GM12878 (cell line): ENCODE data around the gene BTBD3. TPM values are rescaled to one million over a fixed set of nuclear protein-coding genes. Genes with fewer than 3 reads are reported as not detected.

Experiments
- ATAC-seq: fragments of 200-7000 bp; cut with Tn5 transposase; 3 replicates; pipeline ENCODE4 v1.9.1; 2020; ENCODE audit warnings: mild to moderate bottlenecking, moderate library complexity
- BruUV-seq: library from RNA; stranded (reverse); fragments of 400-500 nt; replicated peaks from 2 replicates; lab custom pipeline; 2021; lab: Mats Ljungman, UMichigan
- CTCF ChIA-PET: fragments of 300-600 bp; sonication (Branson Sonifier 250); formaldehyde crosslinking; extraction: SDS; loops from one replicate; lab custom pipeline; 2021; ENCODE audit warnings: inconsistent platforms; lab: Yijun Ruan, JAX
- POLR2A ChIA-PET: fragments of 350-600 bp; formaldehyde crosslinking; extraction: SDS; loops from one replicate; lab custom pipeline; 2021; ENCODE audit warnings: inconsistent platforms; lab: Charles Lee
- RAD21 ChIA-PET: fragments of 300-600 bp; sonication (Branson Sonifier 250); formaldehyde crosslinking; loops from one replicate; lab custom pipeline; 2023; ENCODE audit warnings: antibody characterized with exemption; ENCODE audit not compliant: unreplicated experiment; lab: Charles Lee
- SMC1A ChIA-PET: fragments of 300-600 bp; sonication (Branson Sonifier 250); formaldehyde crosslinking; loops from one replicate; lab custom pipeline; 2023; ENCODE audit not compliant: unreplicated experiment, uncharacterized antibody; lab: Charles Lee
- DNase-seq: peaks from one replicate; pipeline ENCODE4 v3.0.0-alpha.2; 2011; ENCODE audit warnings: low read depth, low spot score
- FAIRE-seq: peaks from 3 replicates; lab custom pipeline; 2011; peaks lifted over from hg19 to GRCh38; lab: Jason Lieb, UNC
- H2AFZ ChIP-seq: 2 replicates; pipeline ENCODE4 v1.6.0; 2011; ENCODE audit warnings: low read depth, low read length, control low read depth; ENCODE audit not compliant: control insufficient read depth
- H3K27ac ChIP-seq: 2 replicates; pipeline ENCODE4 v1.5.1; 2011; ENCODE audit warnings: control low read depth; ENCODE audit not compliant: control insufficient read depth, insufficient read depth
- H3K27me3 ChIP-seq, 2 experiments: replicated peaks in 1 of 2; 2 replicates each; pipeline versions ENCODE4 v1.6.0 to v1.6.1; 2011; ENCODE audit warnings: low read length in 1 of 2; ENCODE audit not compliant: control insufficient read depth in 2 of 2, insufficient read depth in 2 of 2
- H3K36me3 ChIP-seq, 2 experiments: 2 replicates each; pipeline ENCODE4 v1.5.1; 2011; ENCODE audit warnings: low read length in 1 of 2; ENCODE audit not compliant: control insufficient read depth in 2 of 2, insufficient read depth in 2 of 2
- H3K4me1 ChIP-seq: 2 replicates; pipeline ENCODE4 v1.6.1; 2011; ENCODE audit warnings: mild to moderate bottlenecking, low read length, moderate library complexity, mixed read lengths; ENCODE audit not compliant: control insufficient read depth, insufficient read depth
- H3K4me2 ChIP-seq: 2 replicates; pipeline ENCODE4 v1.6.0; 2011; ENCODE audit warnings: control low read depth; ENCODE audit not compliant: control insufficient read depth, insufficient read depth
- H3K4me3 ChIP-seq: fragments of 200-600 bp; sonication (generic); 2 replicates; pipeline ENCODE4 v1.5.1; 2016
- H3K79me2 ChIP-seq: 2 replicates; pipeline ENCODE4 v1.6.0; 2011; ENCODE audit warnings: low read length; ENCODE audit not compliant: control insufficient read depth, insufficient read depth
- H3K9ac ChIP-seq: 2 replicates; pipeline ENCODE4 v1.8.0; 2011; ENCODE audit warnings: low read length, control low read depth, mixed read lengths; ENCODE audit not compliant: control insufficient read depth, insufficient read depth
- H3K9me3 ChIP-seq: replicated peaks from 3 replicates; pipeline ENCODE4 v1.5.1; 2011; ENCODE audit warnings: mild to moderate bottlenecking, low read length; ENCODE audit not compliant: control insufficient read depth, insufficient read depth
- H4K20me1 ChIP-seq: 2 replicates; pipeline ENCODE4 v1.6.0; 2011; ENCODE audit not compliant: control insufficient read depth, insufficient read depth
- ATF2 ChIP-seq: IDR thresholded peaks from 2 replicates; pipeline ENCODE4 v1.6.1; 2012; ENCODE audit warnings: low read length, inconsistent platforms
- CREM ChIP-seq: IDR thresholded peaks from 2 replicates; pipeline ENCODE4 v1.6.1; 2014; ENCODE audit warnings: antibody characterized with exemption, low read depth
- EP300 ChIP-seq, 2 experiments: fragments of 150-350 bp in 1 of 2; IDR thresholded peaks; 2 replicates each; pipeline ENCODE4 v1.6.1; 2011 to 2012; ENCODE audit warnings: low read depth in 2 of 2, low read length in 2 of 2, borderline replicate concordance in 1 of 2, improper control_type of control experiment in 1 of 2, inconsistent platforms in 1 of 2; ENCODE audit not compliant: control insufficient read depth in 1 of 2
- IRF3 ChIP-seq: fragments of 450-650 bp; IDR thresholded peaks from 2 replicates; pipeline ENCODE4 v1.6.1; 2014; ENCODE audit warnings: mild to moderate bottlenecking
- MXI1 ChIP-seq: fragments of 150-350 bp; IDR thresholded peaks from 2 replicates; pipeline ENCODE4 v1.6.1; 2011; ENCODE audit warnings: low read depth, mild to moderate bottlenecking, inconsistent platforms, low read length, improper control_type of control experiment
- MYB ChIP-seq: fragments of 150-350 bp; IDR thresholded peaks from 2 replicates; pipeline ENCODE4 v1.6.1; 2014; ENCODE audit warnings: mild to moderate bottlenecking, low read depth, low read length, borderline replicate concordance
- NRF1 ChIP-seq: conservative IDR thresholded peaks from 2 replicates; pipeline ENCODE4 v1.6.1; 2011; ENCODE audit warnings: mild to moderate bottlenecking, low read depth, low read length, improper control_type of control experiment
- SMAD1 ChIP-seq: fragments of 450-650 bp; IDR thresholded peaks from 2 replicates; pipeline ENCODE4 v1.6.1; 2018; ENCODE audit warnings: mild to moderate bottlenecking, low read depth; ENCODE audit not compliant: partially characterized antibody
- SP1 ChIP-seq: IDR thresholded peaks from one replicate; pipeline ENCODE4 v1.6.1; 2011; ENCODE audit warnings: low read depth, low read length
- SUZ12 ChIP-seq: fragments of 200-600 bp; sonication (generic); IDR thresholded peaks from one replicate; pipeline ENCODE4 v1.6.1; 2018; ENCODE audit warnings: antibody characterized with exemption, mild to moderate bottlenecking; ENCODE audit not compliant: unreplicated experiment
- TBL1XR1 ChIP-seq: IDR thresholded peaks from 2 replicates; pipeline ENCODE4 v1.6.1; 2012; ENCODE audit warnings: low read depth, low read length, improper control_type of control experiment
- ZSCAN29 ChIP-seq: fragments of 450-650 bp; IDR thresholded peaks from 2 replicates; pipeline ENCODE4 v1.6.1; 2017; ENCODE audit warnings: mild to moderate bottlenecking, moderate library complexity
- WGBS: methylation state at CpG from one replicate; pipeline ENCODE4 v1.1.6; 2016; ENCODE audit warnings: low lambda C conversion rate; ENCODE audit not compliant: insufficient replicate concordance, insufficient coverage; ENCODE audit errors: missing lambda C conversion rate; 5-methylcytosine and 5-hydroxymethylcytosine counted together
- in situ Hi-C: fragments of 300-500 bp; cut with MboI; formaldehyde crosslinking; loops from 9 replicates; pipeline ENCODE4 v1.14.3; 2018; ENCODE audit warnings: mixed read lengths
- intact Hi-C: fragments of 100-400 bp; cut with micrococcal nuclease; formaldehyde crosslinking; loops from one replicate; pipeline ENCODE4 v1.14.2; 2022; ENCODE audit not compliant: unreplicated experiment
- polyA plus RNA-seq, 11 experiments: library from polyadenylated mRNA; depleted of rRNA in 4 of 11; unstranded in 6 of 11; stranded (reverse) in 5 of 11; fragments of >200 nt; fragmentation: Nextera tagmentation in 4 of 11; fragmentation: Illumina TruSeq in 1 of 11; extraction: Ambion mirVana in 4 of 11; extraction: Trizol in 1 of 11; gene quantifications; 1 replicate in 1 of 11; 2 replicates in 10 of 11; pipeline versions ENCODE4 v1.2.1 to v1.2.3, GENCODE V29; 2011 to 2016; ENCODE audit warnings: inconsistent platforms in 2 of 11, missing spikeins in 2 of 11, low read depth in 1 of 11
- total RNA-seq, 4 experiments: library from RNA; depleted of rRNA in 3 of 4; stranded (reverse); fragments of >200 nt in 3 of 4; fragmentation: Illumina TruSeq in 1 of 4; extraction: Trizol in 1 of 4; gene quantifications; 2 replicates each; pipeline versions ENCODE4 v1.2.1 to v1.2.3, GENCODE V29; 2013 to 2021
- TF ChIP-seq, protein P1 (sequence below), 3 experiments: IDR thresholded peaks in 2 of 3; conservative IDR thresholded peaks in 1 of 3; 2 replicates each; pipeline ENCODE4 v1.5.1; 2011; ENCODE audit warnings: low read depth in 3 of 3, low read length in 3 of 3, mild to moderate bottlenecking in 3 of 3, control low read depth in 2 of 3, moderate library complexity in 2 of 3, inconsistent platforms in 1 of 3, mixed read lengths in 1 of 3; ENCODE audit not compliant: control insufficient read depth in 2 of 3, insufficient read depth in 1 of 3; ENCODE audit errors: extremely low read depth in 1 of 3

Gene BTBD3
- total and polyA plus RNA-seq, 10 of the 15 experiments (the other 5 are each of a cell fraction or from before 2014, with no cell fraction given), result 0.02 to 12.8 (median 0.23) TPM

- ChIA-PET CTCF (interaction anchor here (1.1 kb wide), 1 partner anchor 131 kb away, joined by 3 read pairs; no protein-coding TSS in a partner anchor), SMC1A (no interaction called here), POLR2A (no interaction called here), RAD21 (no interaction called here)
- Histone ChIP-seq H4K20me1 (no peaks in the 10 kb centered on the region), H3K4me1 (no peaks in the 10 kb centered on the region), H3K79me2 (no peaks in the 10 kb centered on the region), H3K27ac (no peak overlapping the region), H3K4me2 (no peak overlapping the region), H3K27me3 (no peaks in the 10 kb centered on the region), H2AFZ (no peak overlapping the region), H3K36me3 (no peaks in the 10 kb centered on the region), H3K9me3 (no peaks in the 10 kb centered on the region), H3K4me3 (no peak overlapping the region), H3K9ac (no peak overlapping the region)
- intact Hi-C loops, result no loop called here
- DNase-seq, result no peak
- in situ Hi-C loops, result no loop called here
- no TSS peak for BruUV-seq
- TF ChIP-seq, protein P1, sequence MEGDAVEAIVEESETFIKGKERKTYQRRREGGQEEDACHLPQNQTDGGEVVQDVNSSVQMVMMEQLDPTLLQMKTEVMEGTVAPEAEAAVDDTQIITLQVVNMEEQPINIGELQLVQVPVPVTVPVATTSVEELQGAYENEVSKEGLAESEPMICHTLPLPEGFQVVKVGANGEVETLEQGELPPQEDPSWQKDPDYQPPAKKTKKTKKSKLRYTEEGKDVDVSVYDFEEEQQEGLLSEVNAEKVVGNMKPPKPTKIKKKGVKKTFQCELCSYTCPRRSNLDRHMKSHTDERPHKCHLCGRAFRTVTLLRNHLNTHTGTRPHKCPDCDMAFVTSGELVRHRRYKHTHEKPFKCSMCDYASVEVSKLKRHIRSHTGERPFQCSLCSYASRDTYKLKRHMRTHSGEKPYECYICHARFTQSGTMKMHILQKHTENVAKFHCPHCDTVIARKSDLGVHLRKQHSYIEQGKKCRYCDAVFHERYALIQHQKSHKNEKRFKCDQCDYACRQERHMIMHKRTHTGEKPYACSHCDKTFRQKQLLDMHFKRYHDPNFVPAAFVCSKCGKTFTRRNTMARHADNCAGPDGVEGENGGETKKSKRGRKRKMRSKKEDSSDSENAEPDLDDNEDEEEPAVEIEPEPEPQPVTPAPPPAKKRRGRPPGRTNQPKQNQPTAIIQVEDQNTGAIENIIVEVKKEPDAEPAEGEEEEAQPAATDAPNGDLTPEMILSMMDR (IDR thresholded peaks at IDR 0.05 in 2 of 3, conservative IDR thresholded peaks at IDR 0.05 in 1 of 3; ENCODE audit: control insufficient read depth in 2 of 3, extremely low read depth in 1 of 3, insufficient read depth in 1 of 3, low read depth in 3 of 3, low read length in 3 of 3), result no peak
- TF ChIP-seq SMAD1, result no peak
- TF ChIP-seq NRF1, result no peak
- no peak for TF ChIP-seq ZSCAN29
- no peak for TF ChIP-seq EP300 (IDR thresholded peaks at IDR 0.05; ENCODE audit: borderline replicate concordance in 1 of 2, control insufficient read depth in 1 of 2, low read depth in 2 of 2, low read length in 2 of 2)
- no peak for TF ChIP-seq IRF3
- TF ChIP-seq SP1, result no peak
- TF ChIP-seq MYB, result no peak
- no peak for TF ChIP-seq MXI1
- no peak for TF ChIP-seq CREM
- TF ChIP-seq SUZ12, result no peak
- TF ChIP-seq TBL1XR1, result no peak
- no peak for TF ChIP-seq ATF2
- no peak for FAIRE-seq
- ATAC-seq, result no peak
- WGBS, result 49% methylated on average over 4 of the region's 4 CpGs
Measured at GRCh38 chr20:11881449-11881848, 36.2 kb upstream of the BTBD3 start.
